HepG2 (cell line): ENCODE measurements around the gene MYO19. TPM values are rescaled to one million over a fixed set of nuclear protein-coding genes. Genes with fewer than 3 reads are reported as not detected.

Experiments used
- DMAP1 ChIP-seq: IDR thresholded peaks from 2 replicates; pipeline ENCODE4 v1.6.1; 2016
- FIP1L1 ChIP-seq: fragments of 200-400 bp; formaldehyde crosslinking; IDR thresholded peaks from 2 replicates; pipeline ENCODE4 v1.6.1; 2018; ENCODE audit warnings: low read depth, mild to moderate bottlenecking, low read length, moderate library complexity, borderline replicate concordance; ENCODE audit not compliant: insufficient read depth
- GFI1 ChIP-seq: sonication (generic); formaldehyde crosslinking; IDR thresholded peaks from 2 replicates; pipeline ENCODE4 v1.5.0; 2020; ENCODE audit warnings: missing genetic modification reagents, mild to moderate bottlenecking, borderline replicate concordance
- GTF2F1 ChIP-seq: fragments of 150-350 bp; IDR thresholded peaks from 2 replicates; pipeline ENCODE4 v1.6.1; 2014; ENCODE audit warnings: low read length
- GTF3A ChIP-seq: sonication (generic); formaldehyde crosslinking; conservative IDR thresholded peaks from 2 replicates; pipeline ENCODE4 v1.4.0; 2020; ENCODE audit warnings: mild to moderate bottlenecking, missing genetic modification reagents
- IKZF1 ChIP-seq: fragments of 450-650 bp; IDR thresholded peaks from 2 replicates; pipeline ENCODE4 v1.7.1; 2016
- NKX3-1 ChIP-seq: sonication (generic); formaldehyde crosslinking; IDR thresholded peaks from 2 replicates; pipeline ENCODE4 v1.5.0; 2020; ENCODE audit warnings: missing genetic modification reagents
- PITX1 ChIP-seq: sonication (generic); formaldehyde crosslinking; IDR thresholded peaks from 2 replicates; pipeline ENCODE4 v1.5.1; 2020; ENCODE audit warnings: mild to moderate bottlenecking, missing genetic modification reagents
- REPIN1 ChIP-seq: sonication (generic); formaldehyde crosslinking; IDR thresholded peaks from 2 replicates; pipeline ENCODE4 v1.8.0; 2022; ENCODE audit warnings: missing genetic modification reagents, low read depth, mild to moderate bottlenecking, borderline replicate concordance
- TARDBP ChIP-seq: sonication (generic); formaldehyde crosslinking; IDR thresholded peaks from 2 replicates; pipeline ENCODE4 v1.8.0; 2022; ENCODE audit warnings: mild to moderate bottlenecking, missing genetic modification reagents
- ZFP36 ChIP-seq: fragments of 150-350 bp; IDR thresholded peaks from 2 replicates; pipeline ENCODE4 v1.6.1; 2018; ENCODE audit warnings: borderline replicate concordance, low read length, low read depth; ENCODE audit not compliant: partially characterized antibody
- ZNF367 ChIP-seq: sonication (generic); formaldehyde crosslinking; IDR thresholded peaks from 2 replicates; pipeline ENCODE4 v1.4.0; 2020; ENCODE audit warnings: missing genetic modification reagents, borderline replicate concordance
- ZNF383 ChIP-seq: sonication (generic); formaldehyde crosslinking; IDR thresholded peaks from 2 replicates; pipeline ENCODE4 v1.4.0; 2020; ENCODE audit warnings: missing genetic modification reagents, mild to moderate bottlenecking, borderline replicate concordance
- ZNF496 ChIP-seq: sonication (generic); formaldehyde crosslinking; IDR thresholded peaks from 2 replicates; pipeline ENCODE4 v1.8.1; 2023; ENCODE audit warnings: mild to moderate bottlenecking, moderate library complexity, missing genetic modification reagents; ENCODE audit not compliant: insufficient replicate concordance
- ZNF747 ChIP-seq: sonication (generic); formaldehyde crosslinking; IDR thresholded peaks from 2 replicates; pipeline ENCODE4 v1.8.1; 2023; ENCODE audit warnings: missing genetic modification reagents, mild to moderate bottlenecking, borderline replicate concordance
- polyA plus RNA-seq, 8 experiments: library from polyadenylated mRNA; depleted of rRNA in 3 of 8; stranded (reverse) in 7 of 8; unstranded in 1 of 8; fragments of >200 nt; fragmentation: Illumina TruSeq in 4 of 8; extraction: Trizol in 4 of 8; gene quantifications; 2 replicates each; pipeline versions ENCODE4 v1.2.1 to v1.2.3, GENCODE V29; 2011 to 2016; ENCODE audit warnings: low read depth in 4 of 8, missing spikeins in 1 of 8, mixed read lengths in 1 of 8; ENCODE audit not compliant: insufficient read depth in 1 of 8
- total RNA-seq, 5 experiments: library from RNA; depleted of rRNA; stranded (reverse); fragments of >200 nt; fragmentation: Illumina TruSeq; extraction: Trizol; gene quantifications; 2 replicates each; pipeline ENCODE4 v1.2.3, GENCODE V29; 2016; ENCODE audit warnings: low read depth in 1 of 5
- TF ChIP-seq, protein P1 (sequence below): sonication (generic); formaldehyde crosslinking; IDR thresholded peaks from 2 replicates; pipeline ENCODE4 v1.4.0; 2020; ENCODE audit warnings: missing genetic modification reagents
- TF ChIP-seq, protein P2 (sequence below): sonication (generic); formaldehyde crosslinking; IDR thresholded peaks from 2 replicates; pipeline ENCODE4 v1.4.0; 2020; ENCODE audit warnings: mild to moderate bottlenecking, missing genetic modification reagents
- TF ChIP-seq, protein P3 (sequence below): sonication (generic); formaldehyde crosslinking; IDR thresholded peaks from 2 replicates; pipeline ENCODE4 v1.5.0; 2020; ENCODE audit warnings: missing genetic modification reagents
- TF ChIP-seq, protein P4 (sequence below): sonication (generic); formaldehyde crosslinking; IDR thresholded peaks from 2 replicates; pipeline ENCODE4 v1.5.0; 2020; ENCODE audit warnings: mild to moderate bottlenecking, missing genetic modification reagents

Gene MYO19
- total and polyA plus RNA-seq, 2 of the 13 experiments (the other 11 are each of a cell fraction or from before 2014, with no cell fraction given): 75.7 to 82.3 TPM

DNA sequence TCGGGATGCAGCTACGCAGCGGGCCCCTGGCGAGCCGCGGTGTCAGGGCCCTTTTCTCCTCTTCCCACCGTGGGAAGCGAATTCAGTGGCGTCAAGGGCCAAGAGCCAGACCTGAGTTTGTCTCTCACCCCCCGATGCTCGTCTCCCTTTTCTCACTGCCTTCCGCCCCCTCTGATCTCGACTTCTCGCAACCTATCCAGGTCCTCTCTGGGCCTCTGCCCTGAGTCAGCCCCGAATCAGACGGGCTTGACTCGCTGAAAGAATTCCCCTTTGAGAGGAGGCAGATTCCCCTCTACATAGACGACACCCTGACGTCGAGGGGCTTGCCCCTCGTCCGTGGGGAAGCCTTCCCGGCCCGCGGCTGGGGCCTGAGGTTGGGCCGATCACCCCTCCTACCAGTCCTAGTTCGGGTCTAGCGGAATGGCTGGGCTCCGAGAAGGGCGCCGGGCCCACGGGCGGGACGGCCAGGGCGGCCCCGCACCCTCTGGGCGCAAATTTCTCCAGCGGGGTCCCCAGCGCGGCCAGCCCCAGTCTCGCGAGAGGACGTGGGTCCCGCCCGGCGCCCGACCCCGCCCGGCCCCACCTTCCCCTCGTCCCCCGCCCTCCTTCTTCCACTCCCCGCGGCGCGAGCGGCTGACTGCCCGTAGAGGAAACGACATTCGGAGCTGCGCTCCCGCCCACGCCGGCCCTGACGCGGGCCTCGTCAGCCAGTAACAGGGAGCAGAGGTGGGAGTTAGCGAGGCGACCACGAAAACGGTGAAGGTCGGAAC is 9.8 kb upstream of the MYO19 start, which contains the start of gene GGNBP2 (continued):
- TF ChIP-seq, protein P1, sequence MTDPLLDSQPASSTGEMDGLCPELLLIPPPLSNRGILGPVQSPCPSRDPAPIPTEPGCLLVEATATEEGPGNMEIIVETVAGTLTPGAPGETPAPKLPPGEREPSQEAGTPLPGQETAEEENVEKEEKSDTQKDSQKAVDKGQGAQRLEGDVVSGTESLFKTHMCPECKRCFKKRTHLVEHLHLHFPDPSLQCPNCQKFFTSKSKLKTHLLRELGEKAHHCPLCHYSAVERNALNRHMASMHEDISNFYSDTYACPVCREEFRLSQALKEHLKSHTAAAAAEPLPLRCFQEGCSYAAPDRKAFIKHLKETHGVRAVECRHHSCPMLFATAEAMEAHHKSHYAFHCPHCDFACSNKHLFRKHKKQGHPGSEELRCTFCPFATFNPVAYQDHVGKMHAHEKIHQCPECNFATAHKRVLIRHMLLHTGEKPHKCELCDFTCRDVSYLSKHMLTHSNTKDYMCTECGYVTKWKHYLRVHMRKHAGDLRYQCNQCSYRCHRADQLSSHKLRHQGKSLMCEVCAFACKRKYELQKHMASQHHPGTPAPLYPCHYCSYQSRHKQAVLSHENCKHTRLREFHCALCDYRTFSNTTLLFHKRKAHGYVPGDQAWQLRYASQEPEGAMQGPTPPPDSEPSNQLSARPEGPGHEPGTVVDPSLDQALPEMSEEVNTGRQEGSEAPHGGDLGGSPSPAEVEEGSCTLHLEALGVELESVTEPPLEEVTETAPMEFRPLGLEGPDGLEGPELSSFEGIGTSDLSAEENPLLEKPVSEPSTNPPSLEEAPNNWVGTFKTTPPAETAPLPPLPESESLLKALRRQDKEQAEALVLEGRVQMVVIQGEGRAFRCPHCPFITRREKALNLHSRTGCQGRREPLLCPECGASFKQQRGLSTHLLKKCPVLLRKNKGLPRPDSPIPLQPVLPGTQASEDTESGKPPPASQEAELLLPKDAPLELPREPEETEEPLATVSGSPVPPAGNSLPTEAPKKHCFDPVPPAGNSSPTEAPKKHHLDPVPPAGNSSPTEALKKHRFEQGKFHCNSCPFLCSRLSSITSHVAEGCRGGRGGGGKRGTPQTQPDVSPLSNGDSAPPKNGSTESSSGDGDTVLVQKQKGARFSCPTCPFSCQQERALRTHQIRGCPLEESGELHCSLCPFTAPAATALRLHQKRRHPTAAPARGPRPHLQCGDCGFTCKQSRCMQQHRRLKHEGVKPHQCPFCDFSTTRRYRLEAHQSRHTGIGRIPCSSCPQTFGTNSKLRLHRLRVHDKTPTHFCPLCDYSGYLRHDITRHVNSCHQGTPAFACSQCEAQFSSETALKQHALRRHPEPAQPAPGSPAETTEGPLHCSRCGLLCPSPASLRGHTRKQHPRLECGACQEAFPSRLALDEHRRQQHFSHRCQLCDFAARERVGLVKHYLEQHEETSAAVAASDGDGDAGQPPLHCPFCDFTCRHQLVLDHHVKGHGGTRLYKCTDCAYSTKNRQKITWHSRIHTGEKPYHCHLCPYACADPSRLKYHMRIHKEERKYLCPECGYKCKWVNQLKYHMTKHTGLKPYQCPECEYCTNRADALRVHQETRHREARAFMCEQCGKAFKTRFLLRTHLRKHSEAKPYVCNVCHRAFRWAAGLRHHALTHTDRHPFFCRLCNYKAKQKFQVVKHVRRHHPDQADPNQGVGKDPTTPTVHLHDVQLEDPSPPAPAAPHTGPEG (CRISPR knock-in tag): no peak; the same call in 1 of the 2 replicates
- TF ChIP-seq ZNF367 (no peak; the same call in 1 of the 2 replicates), ZNF383 (no peak), NKX3-1 (no peak; the same call in 1 of the 2 replicates), GTF2F1 (no peak), REPIN1 (CRISPR knock-in tag) (peak; percentile 71; the same call in 1 of the 2 replicates), TARDBP (CRISPR knock-in tag) (no peak), ZNF496 (CRISPR knock-in tag) (no peak), ZFP36 (no peak), IKZF1 (no peak), FIP1L1 (no peak), GTF3A (no peak), DMAP1 (CRISPR knock-in tag) (peak; percentile 41; the same call in 1 of the 2 replicates), GFI1 (peak; percentile 55; the same call in 1 of the 2 replicates), PITX1 (CRISPR knock-in tag) (no peak), ZNF747 (CRISPR knock-in tag) (no peak)
- TF ChIP-seq, protein P2, sequence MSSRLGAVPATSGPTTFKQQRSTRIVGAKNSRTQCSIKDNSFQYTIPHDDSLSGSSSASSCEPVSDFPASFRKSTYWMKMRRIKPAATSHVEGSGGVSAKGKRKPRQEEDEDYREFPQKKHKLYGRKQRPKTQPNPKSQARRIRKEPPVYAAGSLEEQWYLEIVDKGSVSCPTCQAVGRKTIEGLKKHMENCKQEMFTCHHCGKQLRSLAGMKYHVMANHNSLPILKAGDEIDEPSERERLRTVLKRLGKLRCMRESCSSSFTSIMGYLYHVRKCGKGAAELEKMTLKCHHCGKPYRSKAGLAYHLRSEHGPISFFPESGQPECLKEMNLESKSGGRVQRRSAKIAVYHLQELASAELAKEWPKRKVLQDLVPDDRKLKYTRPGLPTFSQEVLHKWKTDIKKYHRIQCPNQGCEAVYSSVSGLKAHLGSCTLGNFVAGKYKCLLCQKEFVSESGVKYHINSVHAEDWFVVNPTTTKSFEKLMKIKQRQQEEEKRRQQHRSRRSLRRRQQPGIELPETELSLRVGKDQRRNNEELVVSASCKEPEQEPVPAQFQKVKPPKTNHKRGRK (CRISPR knock-in tag): no peak
- TF ChIP-seq, protein P3, sequence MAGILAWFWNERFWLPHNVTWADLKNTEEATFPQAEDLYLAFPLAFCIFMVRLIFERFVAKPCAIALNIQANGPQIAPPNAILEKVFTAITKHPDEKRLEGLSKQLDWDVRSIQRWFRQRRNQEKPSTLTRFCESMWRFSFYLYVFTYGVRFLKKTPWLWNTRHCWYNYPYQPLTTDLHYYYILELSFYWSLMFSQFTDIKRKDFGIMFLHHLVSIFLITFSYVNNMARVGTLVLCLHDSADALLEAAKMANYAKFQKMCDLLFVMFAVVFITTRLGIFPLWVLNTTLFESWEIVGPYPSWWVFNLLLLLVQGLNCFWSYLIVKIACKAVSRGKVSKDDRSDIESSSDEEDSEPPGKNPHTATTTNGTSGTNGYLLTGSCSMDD (CRISPR knock-in tag): no peak
- TF ChIP-seq, protein P4, sequence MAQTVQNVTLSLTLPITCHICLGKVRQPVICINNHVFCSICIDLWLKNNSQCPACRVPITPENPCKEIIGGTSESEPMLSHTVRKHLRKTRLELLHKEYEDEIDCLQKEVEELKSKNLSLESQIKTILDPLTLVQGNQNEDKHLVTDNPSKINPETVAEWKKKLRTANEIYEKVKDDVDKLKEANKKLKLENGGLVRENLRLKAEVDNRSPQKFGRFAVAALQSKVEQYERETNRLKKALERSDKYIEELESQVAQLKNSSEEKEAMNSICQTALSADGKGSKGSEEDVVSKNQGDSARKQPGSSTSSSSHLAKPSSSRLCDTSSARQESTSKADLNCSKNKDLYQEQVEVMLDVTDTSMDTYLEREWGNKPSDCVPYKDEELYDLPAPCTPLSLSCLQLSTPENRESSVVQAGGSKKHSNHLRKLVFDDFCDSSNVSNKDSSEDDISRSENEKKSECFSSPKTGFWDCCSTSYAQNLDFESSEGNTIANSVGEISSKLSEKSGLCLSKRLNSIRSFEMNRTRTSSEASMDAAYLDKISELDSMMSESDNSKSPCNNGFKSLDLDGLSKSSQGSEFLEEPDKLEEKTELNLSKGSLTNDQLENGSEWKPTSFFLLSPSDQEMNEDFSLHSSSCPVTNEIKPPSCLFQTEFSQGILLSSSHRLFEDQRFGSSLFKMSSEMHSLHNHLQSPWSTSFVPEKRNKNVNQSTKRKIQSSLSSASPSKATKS (CRISPR knock-in tag): no peak
